Activated naive CD8-positive, alpha-beta T cell treated with anti-CD3 and anti-CD28 coated beads, Interleukin-2, amount 50 U/mL, for 24 hours (primary cell): ENCODE results near the gene PPP1R3G.

Source experiments
- ATAC-seq: fragments of 150-1000 bp; cut with Tn5 transposase; one replicate; pipeline ENCODE4 v1.10.0; 2021
- DNase-seq: peaks from one replicate; pipeline ENCODE4 v3.0.0; 2021
- H3K27ac Mint-ChIP-seq: one replicate; pipeline ENCODE4 v1.8.0; 2021; ENCODE audit warnings: mild to moderate bottlenecking, mixed read lengths
- H3K27me3 Mint-ChIP-seq: one replicate; pipeline ENCODE4 v1.8.0; 2021; ENCODE audit warnings: mixed read lengths
- H3K36me3 Mint-ChIP-seq: one replicate; pipeline ENCODE4 v1.8.0; 2021; ENCODE audit warnings: low read depth, mixed read lengths
- H3K4me1 Mint-ChIP-seq: one replicate; pipeline ENCODE4 v1.8.0; 2021; ENCODE audit warnings: mixed read lengths
- H3K4me3 Mint-ChIP-seq: one replicate; pipeline ENCODE4 v1.8.0; 2021; ENCODE audit warnings: mild to moderate bottlenecking, moderate library complexity, mixed read lengths
- H3K9me3 Mint-ChIP-seq: one replicate; pipeline ENCODE4 v1.8.0; 2021; ENCODE audit warnings: mixed read lengths

Gene PPP1R3G

GRCh38 chr6:5125152-5126006 lies 40.2 kb downstream of the PPP1R3G start:
- H3K27ac Mint-ChIP-seq = no peak overlapping the region
- no peaks in the 10 kb centered on the region for H3K36me3 Mint-ChIP-seq
- H3K4me1 Mint-ChIP-seq = no peaks in the 10 kb centered on the region
- no peaks in the 10 kb centered on the region for H3K9me3 Mint-ChIP-seq
- no peaks in the 10 kb centered on the region for H3K27me3 Mint-ChIP-seq
- H3K4me3 Mint-ChIP-seq = no peak overlapping the region
- ATAC-seq = no peak
- no peak for DNase-seq

GRCh38 chr6:5126214-5126613 lies 41.1 kb downstream of the PPP1R3G start:
- H3K4me3 Mint-ChIP-seq = no peak overlapping the region
- DNase-seq (no peak), ATAC-seq (no peak)
- H3K27me3 Mint-ChIP-seq = no peaks in the 10 kb centered on the region
- H3K9me3 Mint-ChIP-seq = no peaks in the 10 kb centered on the region
- no peak overlapping the region for H3K27ac Mint-ChIP-seq
- no peaks in the 10 kb centered on the region for H3K4me1 Mint-ChIP-seq
- H3K36me3 Mint-ChIP-seq = no peaks in the 10 kb centered on the region

GRCh38 chr6:5127106-5127687 lies 42.1 kb downstream of the PPP1R3G start:
- no peak for DNase-seq
- no peak overlapping the region for H3K27ac Mint-ChIP-seq
- H3K4me3 Mint-ChIP-seq = no peak overlapping the region
- H3K4me1 Mint-ChIP-seq = no peaks in the 10 kb centered on the region
- no peak for ATAC-seq
- no peaks in the 10 kb centered on the region for H3K27me3 Mint-ChIP-seq
- H3K9me3 Mint-ChIP-seq = no peaks in the 10 kb centered on the region
- H3K36me3 Mint-ChIP-seq = no peaks in the 10 kb centered on the region

GRCh38 chr6:5128351-5128750 lies 43.2 kb downstream of the PPP1R3G start:
- Mint-ChIP-seq H3K27me3 (no peaks in the 10 kb centered on the region), H3K27ac (no peak overlapping the region), H3K36me3 (no peaks in the 10 kb centered on the region), H3K9me3 (no peaks in the 10 kb centered on the region), H3K4me1 (peaks cover 2% of the 10 kb centered on the region), H3K4me3 (no peak overlapping the region)
- ATAC-seq = no peak
- DNase-seq = no peak

DNA sequence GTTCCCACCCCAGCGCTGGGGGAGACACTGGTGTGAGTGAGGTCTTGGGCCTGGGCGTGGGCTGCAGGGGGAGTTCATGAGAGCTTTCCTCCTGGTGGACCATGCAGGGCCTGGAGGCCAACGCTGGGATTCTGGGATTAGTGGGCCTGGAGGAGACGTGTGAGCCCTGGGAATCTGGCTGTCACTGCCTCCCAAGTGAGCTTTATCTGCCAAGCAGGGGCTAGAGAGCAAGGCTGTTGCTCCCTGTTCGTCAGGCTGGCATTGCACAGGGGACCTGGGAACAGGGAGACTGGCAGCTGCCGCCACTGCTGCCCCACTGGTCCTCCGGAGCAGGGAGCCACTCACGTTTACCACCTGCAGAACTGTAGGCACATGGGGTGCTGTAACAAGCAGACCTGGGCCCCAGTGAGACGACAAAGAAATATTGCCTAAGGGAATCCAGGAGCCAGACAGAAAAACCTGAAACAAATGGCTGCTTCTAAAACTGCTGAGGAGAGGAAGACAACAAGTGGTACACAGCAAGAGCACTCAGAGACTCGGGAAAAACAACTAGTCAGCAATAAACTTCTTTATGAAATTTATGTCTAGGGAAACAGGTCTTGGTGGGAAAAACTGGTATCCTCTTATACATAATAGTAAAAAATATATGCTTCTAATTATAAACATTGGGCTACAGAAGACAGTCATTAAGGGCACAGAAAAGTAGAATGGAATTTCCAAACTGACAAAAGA lies 45.2 kb downstream of the PPP1R3G start:
- Mint-ChIP-seq H3K27me3 (no peaks in the 10 kb centered on the region), H3K36me3 (no peaks in the 10 kb centered on the region), H3K9me3 (no peaks in the 10 kb centered on the region)

DNA sequence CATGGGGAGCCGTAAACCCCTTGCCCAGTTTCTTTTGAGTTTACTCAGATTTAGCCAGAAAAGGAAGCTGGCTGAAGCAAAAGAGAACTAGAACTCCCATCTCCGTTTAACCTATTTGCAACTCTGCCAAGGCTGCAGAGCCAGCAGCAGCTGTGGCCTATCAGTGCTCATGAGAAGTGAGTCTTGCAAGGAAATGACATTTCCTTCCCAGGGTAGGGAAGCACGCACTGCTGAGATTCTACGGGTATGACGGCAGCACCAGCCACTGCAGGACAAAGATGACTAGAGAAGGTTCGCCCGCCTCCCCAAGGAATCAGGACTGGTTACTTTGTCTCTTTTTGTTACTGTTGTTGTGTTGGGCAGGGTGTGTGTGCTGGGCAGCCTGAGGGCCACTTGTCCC lies 47.6 kb downstream of the PPP1R3G start:
- DNase-seq (no peak), ATAC-seq (peak; percentile 24)
- Mint-ChIP-seq H3K27ac (no peak overlapping the region), H3K36me3 (peaks cover 3% of the 10 kb centered on the region), H3K9me3 (no peaks in the 10 kb centered on the region), H3K4me1 (peaks cover 2% of the 10 kb centered on the region), H3K27me3 (no peaks in the 10 kb centered on the region), H3K4me3 (no peak overlapping the region)

More for the DNA sequence above, 45.2 kb downstream of the PPP1R3G start:
- Mint-ChIP-seq H3K4me3 (no peak overlapping the region), H3K27ac (no peak overlapping the region), H3K4me1 (peaks cover 2% of the 10 kb centered on the region)
- DNase-seq = no peak
- ATAC-seq = no peak

DNA sequence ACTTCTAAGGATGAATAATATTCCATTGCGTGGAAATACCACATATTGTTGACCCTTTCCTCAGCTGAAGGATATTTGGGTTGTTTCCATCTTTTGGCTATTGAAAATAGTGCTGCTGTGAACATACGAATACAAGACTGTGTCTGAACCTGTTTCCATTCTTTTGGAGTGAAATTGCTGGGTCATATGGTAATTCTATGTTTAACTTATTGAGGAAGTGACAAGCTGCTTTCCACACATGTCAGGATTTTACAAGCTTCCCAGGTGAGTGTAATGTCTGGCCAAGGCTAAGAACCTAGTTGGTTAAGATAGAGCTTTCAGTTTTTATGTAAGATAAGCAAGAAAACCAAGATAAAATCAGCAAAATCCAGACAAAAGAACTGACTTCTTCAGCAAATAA lies 48.8 kb downstream of the PPP1R3G start:
- peaks cover 2% of the 10 kb centered on the region for H3K4me1 Mint-ChIP-seq
- ATAC-seq (no peak), DNase-seq (no peak)
- H3K9me3 Mint-ChIP-seq = no peaks in the 10 kb centered on the region
- no peak overlapping the region for H3K4me3 Mint-ChIP-seq
- peaks cover 3% of the 10 kb centered on the region for H3K36me3 Mint-ChIP-seq
- no peak overlapping the region for H3K27ac Mint-ChIP-seq
- H3K27me3 Mint-ChIP-seq = no peaks in the 10 kb centered on the region

- peaks cover 2% of the 10 kb centered on the region for H3K4me1 Mint-ChIP-seq
- no peak overlapping the region for H3K27ac Mint-ChIP-seq
- H3K36me3 Mint-ChIP-seq = peaks cover 3% of the 10 kb centered on the region
- no peaks in the 10 kb centered on the region for H3K9me3 Mint-ChIP-seq
- H3K27me3 Mint-ChIP-seq = no peaks in the 10 kb centered on the region
- DNase-seq (peak; percentile 52), ATAC-seq (peak; percentile 54)
- H3K4me3 Mint-ChIP-seq = no peak overlapping the region
These were observed 50.7 kb downstream of the PPP1R3G start for GRCh38 chr6:5135788-5136376.

- no peak for ATAC-seq
- DNase-seq = no peak
- Mint-ChIP-seq H3K4me1 (peaks cover 2% of the 10 kb centered on the region), H3K27me3 (no peaks in the 10 kb centered on the region), H3K27ac (no peak overlapping the region), H3K36me3 (peaks cover 3% of the 10 kb centered on the region), H3K4me3 (no peak overlapping the region), H3K9me3 (no peaks in the 10 kb centered on the region)
These were observed 51.7 kb downstream of the PPP1R3G start for GRCh38 chr6:5136851-5137250.
